Measurements from ENCODE around the gene MC3R.

DNA sequence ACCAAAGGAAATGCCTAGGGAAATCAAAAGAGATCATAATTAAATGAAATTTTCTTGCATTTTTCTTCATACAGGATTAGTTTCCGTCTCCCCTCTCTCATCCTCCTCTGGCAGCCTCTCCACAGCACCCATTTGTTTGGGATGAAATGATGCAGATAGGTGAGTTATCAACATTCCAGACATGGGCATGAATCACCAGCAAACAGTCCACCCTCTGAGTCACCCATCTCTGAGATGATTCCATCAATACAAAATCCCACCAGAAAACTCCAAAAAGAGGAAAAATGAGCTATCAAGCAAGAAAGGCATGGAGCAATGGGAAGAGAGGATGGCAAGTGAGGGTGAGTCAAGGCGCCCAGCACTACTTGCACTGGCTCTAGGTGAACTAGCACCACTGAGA lies 11.4 kb downstream of the MC3R start:
- TF ChIP-seq, protein P1, sequence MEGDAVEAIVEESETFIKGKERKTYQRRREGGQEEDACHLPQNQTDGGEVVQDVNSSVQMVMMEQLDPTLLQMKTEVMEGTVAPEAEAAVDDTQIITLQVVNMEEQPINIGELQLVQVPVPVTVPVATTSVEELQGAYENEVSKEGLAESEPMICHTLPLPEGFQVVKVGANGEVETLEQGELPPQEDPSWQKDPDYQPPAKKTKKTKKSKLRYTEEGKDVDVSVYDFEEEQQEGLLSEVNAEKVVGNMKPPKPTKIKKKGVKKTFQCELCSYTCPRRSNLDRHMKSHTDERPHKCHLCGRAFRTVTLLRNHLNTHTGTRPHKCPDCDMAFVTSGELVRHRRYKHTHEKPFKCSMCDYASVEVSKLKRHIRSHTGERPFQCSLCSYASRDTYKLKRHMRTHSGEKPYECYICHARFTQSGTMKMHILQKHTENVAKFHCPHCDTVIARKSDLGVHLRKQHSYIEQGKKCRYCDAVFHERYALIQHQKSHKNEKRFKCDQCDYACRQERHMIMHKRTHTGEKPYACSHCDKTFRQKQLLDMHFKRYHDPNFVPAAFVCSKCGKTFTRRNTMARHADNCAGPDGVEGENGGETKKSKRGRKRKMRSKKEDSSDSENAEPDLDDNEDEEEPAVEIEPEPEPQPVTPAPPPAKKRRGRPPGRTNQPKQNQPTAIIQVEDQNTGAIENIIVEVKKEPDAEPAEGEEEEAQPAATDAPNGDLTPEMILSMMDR (IDR thresholded peaks at IDR 0.05), result no peak
- TF ChIP-seq POLR2A (IDR thresholded peaks at IDR 0.05), result no peak
